Neural progenitor cell (in vitro differentiated cells): ENCODE data around the gene UBE2Q2. TPM values are rescaled to one million over a fixed set of nuclear protein-coding genes. Genes with fewer than 3 reads are reported as not detected.
"Not testable (repeated sequence)": the region's sequence is repeated elsewhere in the genome, so short reads cannot be mapped to it uniquely, and the experiment has no call there.

Experiments used
- DNase-seq: peaks from one replicate; pipeline ENCODE4 v3.0.0-alpha.2; 2016; ENCODE audit warnings: low spot score
- H2AFZ ChIP-seq: fragments of 200-600 bp; sonication (generic); replicated peaks from 2 replicates; pipeline ENCODE4 v1.6.1; 2016; ENCODE audit warnings: antibody characterized with exemption
- H3F3A ChIP-seq: fragments of 200-600 bp; sonication (generic); 2 replicates; pipeline ENCODE4 v1.6.1; 2016; ENCODE audit warnings: antibody characterized with exemption, low read depth
- H3K27ac ChIP-seq: fragments of 200-600 bp; sonication (generic); 2 replicates; pipeline ENCODE4 v1.5.1; 2016; ENCODE audit warnings: mild to moderate bottlenecking
- H3K27me3 ChIP-seq: fragments of 200-600 bp; sonication (generic); 2 replicates; pipeline ENCODE4 v1.6.1; 2016; ENCODE audit warnings: mild to moderate bottlenecking, moderate library complexity
- H3K36me3 ChIP-seq: fragments of 200-600 bp; sonication (generic); 2 replicates; pipeline ENCODE4 v1.5.1; 2016
- H3K4me1 ChIP-seq: fragments of 200-600 bp; sonication (generic); 2 replicates; pipeline ENCODE4 v1.6.1; 2016; ENCODE audit warnings: mixed run types
- H3K4me2 ChIP-seq: fragments of 200-600 bp; sonication (generic); 2 replicates; pipeline ENCODE4 v1.6.1; 2016
- H3K4me3 ChIP-seq: fragments of 200-600 bp; sonication (generic); 2 replicates; pipeline ENCODE4 v1.5.1; 2016
- H3K79me2 ChIP-seq: fragments of 200-600 bp; sonication (generic); 2 replicates; pipeline ENCODE4 v1.6.1; 2016; ENCODE audit warnings: low read depth
- H3K9ac ChIP-seq: fragments of 200-600 bp; sonication (generic); 2 replicates; pipeline ENCODE4 v1.6.1; 2016
- H3K9me3 ChIP-seq: fragments of 200-600 bp; sonication (generic); 2 replicates; pipeline ENCODE4 v1.5.1; 2016; ENCODE audit warnings: low read depth
- H4K20me1 ChIP-seq: fragments of 200-600 bp; sonication (generic); 2 replicates; pipeline ENCODE4 v1.6.1; 2016; ENCODE audit warnings: low read depth
- H3K27ac Mint-ChIP-seq: 3 replicates; pipeline ENCODE4 v1.8.0; 2021; ENCODE audit warnings: mixed read lengths
- H3K27me3 Mint-ChIP-seq: 2 replicates; pipeline ENCODE4 v1.8.0; 2022; ENCODE audit warnings: low read depth, mild to moderate bottlenecking, inconsistent platforms, moderate library complexity, mixed read lengths; ENCODE audit not compliant: insufficient read depth
- H3K36me3 Mint-ChIP-seq: 3 replicates; pipeline ENCODE4 v1.8.0; 2021; ENCODE audit warnings: mixed read lengths
- H3K4me1 Mint-ChIP-seq: 3 replicates; pipeline ENCODE4 v1.8.0; 2021; ENCODE audit warnings: mixed read lengths
- H3K4me3 Mint-ChIP-seq: 3 replicates; pipeline ENCODE4 v1.8.0; 2021; ENCODE audit warnings: mild to moderate bottlenecking, moderate library complexity, mixed read lengths
- H3K9me3 Mint-ChIP-seq: 3 replicates; pipeline ENCODE4 v1.8.0; 2020; ENCODE audit warnings: mixed read lengths
- EZH2 ChIP-seq: fragments of 200-600 bp; sonication (generic); IDR thresholded peaks from 2 replicates; pipeline ENCODE4 v1.6.1; 2017; ENCODE audit warnings: antibody characterized with exemption, mild to moderate bottlenecking, moderate library complexity
- EZH2phosphoT487 ChIP-seq: fragments of 200-600 bp; sonication (generic); IDR thresholded peaks from 2 replicates; pipeline ENCODE4 v1.6.1; 2017; ENCODE audit warnings: antibody characterized with exemption
- total RNA-seq: library from RNA; depleted of rRNA; stranded (reverse); fragments of >200 nt; gene quantifications from 2 replicates; pipeline ENCODE4 v1.2.3, GENCODE V29; 2015; ENCODE audit warnings: low replicate concordance
- TF ChIP-seq, protein P1 (sequence below): fragments of 200-600 bp; sonication (generic); IDR thresholded peaks from 2 replicates; pipeline ENCODE4 v1.5.1; 2017; ENCODE audit warnings: antibody characterized with exemption, mild to moderate bottlenecking

The UBE2Q2 gene
- total RNA-seq, 1 donor from 2014 or later = 25.8 TPM

DNA sequence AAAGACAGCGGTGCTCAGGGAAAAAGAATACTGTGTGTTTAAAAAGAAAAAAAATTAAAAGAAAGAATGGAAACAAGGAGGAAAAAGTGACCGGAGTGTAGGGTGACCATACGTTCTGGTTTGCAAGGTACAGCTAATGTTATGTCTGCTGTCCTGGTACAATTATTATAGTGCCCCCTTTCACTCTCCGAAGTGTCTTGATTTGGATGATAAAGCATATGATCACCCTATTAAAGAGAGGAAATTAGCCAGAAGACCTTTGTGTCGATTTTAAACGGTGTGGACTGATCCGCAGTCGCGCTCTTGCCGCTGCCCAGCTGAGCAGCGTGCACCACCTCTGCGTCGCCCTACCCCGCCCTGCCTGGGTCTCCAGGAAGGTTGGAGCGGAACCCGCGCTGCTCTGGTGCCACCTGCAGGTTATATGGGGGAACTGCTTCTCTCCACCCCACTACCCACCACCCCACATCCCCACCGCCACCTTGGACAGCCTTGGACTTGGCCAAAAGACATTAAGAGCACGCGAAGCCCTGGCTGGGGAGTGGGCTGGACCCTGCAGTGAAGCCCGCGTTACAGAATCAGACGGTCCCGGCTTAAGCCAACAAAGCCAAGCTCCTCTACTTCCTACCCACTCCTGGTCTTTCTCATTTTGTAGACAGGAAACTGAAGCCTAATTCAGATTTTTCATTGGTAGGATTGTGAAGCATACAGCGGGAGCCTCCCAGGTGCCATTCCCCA is 41.2 kb upstream of the UBE2Q2 start:
- Histone ChIP-seq H3K27ac (no peak overlapping the region), H3K9ac (no peak overlapping the region), H3F3A (peaks cover 4% of the 10 kb centered on the region), H3K4me1 (no peaks in the 10 kb centered on the region), H2AFZ (peak overlapping the region; percentile 73), H3K79me2 (no peaks in the 10 kb centered on the region), H4K20me1 (no peaks in the 10 kb centered on the region), H3K4me3 (peak overlapping the region; percentile 31), H3K9me3 (no peaks in the 10 kb centered on the region), H3K36me3 (no peaks in the 10 kb centered on the region), H3K4me2 (peak overlapping the region; percentile 73), H3K27me3 (peaks cover 13% of the 10 kb centered on the region)
- no peaks in the 10 kb centered on the region for H3K36me3 Mint-ChIP-seq
- H3K4me1 Mint-ChIP-seq = peaks cover 7% of the 10 kb centered on the region
- no peak for TF ChIP-seq EZH2
- TF ChIP-seq, protein P1, sequence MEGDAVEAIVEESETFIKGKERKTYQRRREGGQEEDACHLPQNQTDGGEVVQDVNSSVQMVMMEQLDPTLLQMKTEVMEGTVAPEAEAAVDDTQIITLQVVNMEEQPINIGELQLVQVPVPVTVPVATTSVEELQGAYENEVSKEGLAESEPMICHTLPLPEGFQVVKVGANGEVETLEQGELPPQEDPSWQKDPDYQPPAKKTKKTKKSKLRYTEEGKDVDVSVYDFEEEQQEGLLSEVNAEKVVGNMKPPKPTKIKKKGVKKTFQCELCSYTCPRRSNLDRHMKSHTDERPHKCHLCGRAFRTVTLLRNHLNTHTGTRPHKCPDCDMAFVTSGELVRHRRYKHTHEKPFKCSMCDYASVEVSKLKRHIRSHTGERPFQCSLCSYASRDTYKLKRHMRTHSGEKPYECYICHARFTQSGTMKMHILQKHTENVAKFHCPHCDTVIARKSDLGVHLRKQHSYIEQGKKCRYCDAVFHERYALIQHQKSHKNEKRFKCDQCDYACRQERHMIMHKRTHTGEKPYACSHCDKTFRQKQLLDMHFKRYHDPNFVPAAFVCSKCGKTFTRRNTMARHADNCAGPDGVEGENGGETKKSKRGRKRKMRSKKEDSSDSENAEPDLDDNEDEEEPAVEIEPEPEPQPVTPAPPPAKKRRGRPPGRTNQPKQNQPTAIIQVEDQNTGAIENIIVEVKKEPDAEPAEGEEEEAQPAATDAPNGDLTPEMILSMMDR = peak; percentile 82
- TF ChIP-seq EZH2phosphoT487 = no peak
- DNase-seq = peak; percentile 92
- H3K27ac Mint-ChIP-seq = no peak overlapping the region
- peaks cover 1% of the 10 kb centered on the region for H3K9me3 Mint-ChIP-seq
- H3K4me3 Mint-ChIP-seq = peak overlapping the region; percentile 66
- peaks cover 6% of the 10 kb centered on the region for H3K27me3 Mint-ChIP-seq

- H3K27me3 ChIP-seq, H3K27ac ChIP-seq, H3K36me3 ChIP-seq, H3K79me2 ChIP-seq, H4K20me1 ChIP-seq, DNase-seq, H3K36me3 Mint-ChIP-seq, H3K4me3 Mint-ChIP-seq, H3K4me1 Mint-ChIP-seq, H3K4me3 ChIP-seq, H3K9ac ChIP-seq, H3F3A ChIP-seq, H2AFZ ChIP-seq, H3K27ac Mint-ChIP-seq, H3K9me3 Mint-ChIP-seq, H3K9me3 ChIP-seq, H3K27me3 Mint-ChIP-seq, H3K4me2 ChIP-seq, H3K4me1 ChIP-seq: not testable (repeated sequence)
These were observed 35.8 kb upstream of the UBE2Q2 start for GRCh38 chr15:75807486-75807885.

- not testable (repeated sequence) for H3K27ac Mint-ChIP-seq, H3K27me3 ChIP-seq, H3F3A ChIP-seq, H2AFZ ChIP-seq, H3K9me3 Mint-ChIP-seq, H3K4me1 Mint-ChIP-seq, H3K27ac ChIP-seq, H3K9me3 ChIP-seq, H4K20me1 ChIP-seq, H3K4me2 ChIP-seq, H3K36me3 Mint-ChIP-seq, H3K36me3 ChIP-seq, H3K79me2 ChIP-seq, DNase-seq, H3K4me3 ChIP-seq, H3K4me1 ChIP-seq, H3K27me3 Mint-ChIP-seq, H3K4me3 Mint-ChIP-seq, H3K9ac ChIP-seq
These were observed 35.2 kb upstream of the UBE2Q2 start for GRCh38 chr15:75808009-75808408.

DNA sequence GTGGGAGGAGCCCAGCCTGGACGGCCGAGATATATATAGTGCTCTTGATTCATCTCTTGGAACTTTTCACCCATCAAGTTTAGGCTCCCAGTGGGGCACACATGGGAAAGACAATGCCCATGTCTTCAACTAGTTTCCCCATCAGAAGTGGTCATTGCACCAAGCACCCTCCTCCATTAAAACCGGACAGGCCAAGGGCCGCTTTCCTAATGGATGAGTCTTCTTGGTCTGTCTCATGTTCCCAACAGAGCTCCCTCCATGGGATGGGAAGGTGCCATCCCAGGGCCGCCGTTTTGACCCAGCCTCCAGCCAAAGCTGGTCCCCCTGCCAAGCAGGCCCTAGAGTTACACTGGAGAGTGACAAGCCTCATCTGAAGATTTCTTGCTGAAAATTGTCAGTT is 34.7 kb upstream of the UBE2Q2 start:
- H3K79me2 ChIP-seq = no peaks in the 10 kb centered on the region
- no peaks in the 10 kb centered on the region for H4K20me1 ChIP-seq
- H3K27ac ChIP-seq = no peak overlapping the region
- H3K27ac Mint-ChIP-seq = no peak overlapping the region
- TF ChIP-seq EZH2phosphoT487 = no peak
- TF ChIP-seq, protein P1 = no peak
- TF ChIP-seq EZH2 = no peak
- no peaks in the 10 kb centered on the region for H3K36me3 Mint-ChIP-seq
- peaks cover 8% of the 10 kb centered on the region for H3K27me3 Mint-ChIP-seq
- no peaks in the 10 kb centered on the region for H3K4me1 Mint-ChIP-seq
- H3K4me3 Mint-ChIP-seq = no peak overlapping the region
- H3K36me3 ChIP-seq = no peaks in the 10 kb centered on the region
- no peaks in the 10 kb centered on the region for H3K27me3 ChIP-seq
- no peak for DNase-seq
- no peaks in the 10 kb centered on the region for H3F3A ChIP-seq
- no peaks in the 10 kb centered on the region for H3K9me3 ChIP-seq
- no peaks in the 10 kb centered on the region for H3K4me1 ChIP-seq
- no peak overlapping the region for H2AFZ ChIP-seq
- no peaks in the 10 kb centered on the region for H3K9me3 Mint-ChIP-seq
- H3K9ac ChIP-seq = no peak overlapping the region
- no peak overlapping the region for H3K4me2 ChIP-seq
- no peak overlapping the region for H3K4me3 ChIP-seq
